Transverse colon (tissue), 4 donors: ENCODE results near the gene DGCR6.
"Not testable (repeated sequence)": the region's sequence is repeated elsewhere in the genome, so short reads cannot be mapped to it uniquely, and the experiment has no call there.

ENCODE experiments used
- CTCF ChIP-seq, 5 experiments: fragments of 200-600 bp in 3 of 5; fragments of 450-650 bp in 2 of 5; sonication (generic) in 3 of 5; IDR thresholded peaks; 1 replicate in 2 of 5; 2 replicates in 3 of 5; pipeline ENCODE4 v1.5.1; 2016 to 2017; ENCODE audit warnings: antibody characterized with exemption in 5 of 5, inconsistent platforms in 3 of 5, mild to moderate bottlenecking in 2 of 5, moderate library complexity in 1 of 5
- POLR2AphosphoS5 ChIP-seq, 3 donors: sonication (generic); formaldehyde crosslinking; IDR thresholded peaks; one replicate each; pipeline ENCODE4 v1.6.1; 2016; ENCODE audit warnings: antibody characterized with exemption in 3 of 3

DNA sequence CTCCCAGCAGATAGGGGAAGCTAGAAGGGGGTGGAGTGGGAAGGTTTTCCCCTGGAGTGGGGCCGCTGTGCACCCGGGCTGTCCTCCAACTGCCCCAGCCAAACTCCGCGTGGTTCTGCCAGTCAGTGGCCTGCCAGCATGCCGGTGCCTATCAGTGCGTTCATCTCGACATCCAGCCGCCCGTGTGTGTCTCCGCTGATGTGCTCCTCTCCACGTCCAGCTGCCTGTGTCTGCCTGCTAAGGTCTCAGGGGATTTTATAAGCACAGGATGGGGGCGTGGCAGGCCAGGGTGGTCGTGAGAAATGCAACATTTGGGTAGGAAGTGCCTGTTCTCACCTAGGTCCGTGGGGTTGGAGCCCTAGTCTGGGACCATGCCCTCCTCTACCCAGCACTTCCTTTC is 47.0 kb downstream of the DGCR6 start:
- not testable (repeated sequence) for TF ChIP-seq CTCF, POLR2AphosphoS5 (IDR thresholded peaks at IDR 0.05)
